HEK293 (cell line): ENCODE results near the gene IVNS1ABP.

Experiments
- EGR2 ChIP-seq: fragments of 450-650 bp; formaldehyde crosslinking; IDR thresholded peaks from 2 replicates; pipeline ENCODE4 v1.5.1; 2016; ENCODE audit warnings: low read depth, missing biosample characterization, missing genetic modification characterization
- PRDM1 ChIP-seq: fragments of 450-650 bp; formaldehyde crosslinking; IDR thresholded peaks from 2 replicates; pipeline ENCODE4; 2016; ENCODE audit warnings: missing biosample characterization, missing genetic modification characterization
- RBAK ChIP-seq: fragments of 450-650 bp; formaldehyde crosslinking; IDR thresholded peaks from 2 replicates; pipeline ENCODE4 v1.5.1; 2016; ENCODE audit warnings: missing biosample characterization, missing genetic modification characterization
- ZNF121 ChIP-seq: fragments of 450-650 bp; formaldehyde crosslinking; IDR thresholded peaks from 2 replicates; pipeline ENCODE4 v1.5.1; 2016; ENCODE audit warnings: missing biosample characterization, missing genetic modification characterization
- ZNF302 ChIP-seq: fragments of 450-650 bp; formaldehyde crosslinking; IDR thresholded peaks from 2 replicates; pipeline ENCODE4 v1.5.1; 2016; ENCODE audit warnings: missing biosample characterization, missing genetic modification characterization, low read depth
- ZNF404 ChIP-seq: fragments of 450-650 bp; formaldehyde crosslinking; IDR thresholded peaks from 2 replicates; pipeline ENCODE4 v1.5.1; 2017; ENCODE audit warnings: missing biosample characterization, missing genetic modification characterization
- ZNF561 ChIP-seq: fragments of 450-650 bp; IDR thresholded peaks from 2 replicates; pipeline ENCODE4 v1.5.1; 2018; ENCODE audit warnings: missing biosample characterization, missing genetic modification characterization, borderline replicate concordance
- ZNF768 ChIP-seq: fragments of 450-650 bp; formaldehyde crosslinking; IDR thresholded peaks from 2 replicates; pipeline ENCODE4 v1.5.1; 2018; ENCODE audit warnings: missing biosample characterization, mild to moderate bottlenecking, missing genetic modification characterization
- ZNF830 ChIP-seq: fragments of 450-650 bp; IDR thresholded peaks from 2 replicates; pipeline ENCODE4 v1.5.0; 2018; ENCODE audit warnings: missing biosample characterization, missing genetic modification characterization, low read depth, mild to moderate bottlenecking, moderate library complexity
- ZSCAN30 ChIP-seq: fragments of 450-650 bp; IDR thresholded peaks from 2 replicates; pipeline ENCODE4 v1.5.1; 2018; ENCODE audit warnings: missing biosample characterization, mild to moderate bottlenecking, missing genetic modification characterization, moderate library complexity
- TF ChIP-seq, protein P1 (sequence below): fragments of 450-650 bp; formaldehyde crosslinking; IDR thresholded peaks from 2 replicates; pipeline ENCODE4 v1.5.1; 2016; ENCODE audit warnings: missing biosample characterization, missing genetic modification characterization

DNA sequence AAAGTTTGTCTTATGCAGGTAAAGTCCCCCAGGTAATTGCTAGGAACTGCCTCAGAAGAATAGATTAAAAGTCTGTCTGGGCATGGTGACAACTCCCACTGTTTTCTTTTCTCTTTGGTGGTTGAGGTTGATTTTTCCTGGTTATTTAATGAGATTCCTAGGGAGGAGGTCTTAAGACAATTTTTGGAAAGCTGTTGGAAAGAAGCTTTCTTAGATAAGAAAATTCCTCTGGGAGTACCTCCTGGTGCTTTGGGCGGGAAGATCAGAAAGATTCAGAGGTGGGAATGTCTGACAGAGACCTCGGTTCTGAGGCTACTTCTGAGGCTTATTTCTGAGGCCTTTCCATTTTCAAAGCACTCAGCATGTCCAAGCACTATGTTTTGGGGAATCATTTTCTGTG is 25.0 kb upstream of the IVNS1ABP start:
- TF ChIP-seq RBAK (tag by site-specific recombination): no peak
- TF ChIP-seq ZNF830 (tag by site-specific recombination): no peak
- TF ChIP-seq EGR2: no peak
- TF ChIP-seq ZNF768 (tag by site-specific recombination): no peak
- TF ChIP-seq PRDM1: no peak
- no peak for TF ChIP-seq ZNF404 (tag by site-specific recombination)
- no peak for TF ChIP-seq ZNF561 (tag by site-specific recombination)
- TF ChIP-seq ZNF302 (tag by site-specific recombination): no peak
- TF ChIP-seq, protein P1, sequence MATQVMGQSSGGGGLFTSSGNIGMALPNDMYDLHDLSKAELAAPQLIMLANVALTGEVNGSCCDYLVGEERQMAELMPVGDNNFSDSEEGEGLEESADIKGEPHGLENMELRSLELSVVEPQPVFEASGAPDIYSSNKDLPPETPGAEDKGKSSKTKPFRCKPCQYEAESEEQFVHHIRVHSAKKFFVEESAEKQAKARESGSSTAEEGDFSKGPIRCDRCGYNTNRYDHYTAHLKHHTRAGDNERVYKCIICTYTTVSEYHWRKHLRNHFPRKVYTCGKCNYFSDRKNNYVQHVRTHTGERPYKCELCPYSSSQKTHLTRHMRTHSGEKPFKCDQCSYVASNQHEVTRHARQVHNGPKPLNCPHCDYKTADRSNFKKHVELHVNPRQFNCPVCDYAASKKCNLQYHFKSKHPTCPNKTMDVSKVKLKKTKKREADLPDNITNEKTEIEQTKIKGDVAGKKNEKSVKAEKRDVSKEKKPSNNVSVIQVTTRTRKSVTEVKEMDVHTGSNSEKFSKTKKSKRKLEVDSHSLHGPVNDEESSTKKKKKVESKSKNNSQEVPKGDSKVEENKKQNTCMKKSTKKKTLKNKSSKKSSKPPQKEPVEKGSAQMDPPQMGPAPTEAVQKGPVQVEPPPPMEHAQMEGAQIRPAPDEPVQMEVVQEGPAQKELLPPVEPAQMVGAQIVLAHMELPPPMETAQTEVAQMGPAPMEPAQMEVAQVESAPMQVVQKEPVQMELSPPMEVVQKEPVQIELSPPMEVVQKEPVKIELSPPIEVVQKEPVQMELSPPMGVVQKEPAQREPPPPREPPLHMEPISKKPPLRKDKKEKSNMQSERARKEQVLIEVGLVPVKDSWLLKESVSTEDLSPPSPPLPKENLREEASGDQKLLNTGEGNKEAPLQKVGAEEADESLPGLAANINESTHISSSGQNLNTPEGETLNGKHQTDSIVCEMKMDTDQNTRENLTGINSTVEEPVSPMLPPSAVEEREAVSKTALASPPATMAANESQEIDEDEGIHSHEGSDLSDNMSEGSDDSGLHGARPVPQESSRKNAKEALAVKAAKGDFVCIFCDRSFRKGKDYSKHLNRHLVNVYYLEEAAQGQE (tag by site-specific recombination): no peak
- no peak for TF ChIP-seq ZNF121 (tag by site-specific recombination)
- TF ChIP-seq ZSCAN30 (tag by site-specific recombination): no peak
